Thymus (tissue), 11 donors: Measurements from ENCODE around the gene MYOM1. TPM values are rescaled to one million over a fixed set of nuclear protein-coding genes. Genes with fewer than 3 reads are reported as not detected.

ENCODE experiments used
- DNase-seq, 9 donors: peaks; one replicate each; pipeline ENCODE4 v3.0.0-alpha.2; 2013; ENCODE audit warnings: low spot score in 9 of 9, low read depth in 6 of 9, missing footprints in 1 of 9
- H3K27ac ChIP-seq, 2 donors: one replicate each; pipeline ENCODE4 v1.5.1; 2013; ENCODE audit warnings: control low read depth in 1 of 2, low read depth in 1 of 2, low read length in 1 of 2, mild to moderate bottlenecking in 1 of 2, moderate library complexity in 1 of 2
- H3K27me3 ChIP-seq, 2 donors: one replicate each; pipeline ENCODE4 v1.5.1; 2013; ENCODE audit warnings: low read length in 1 of 2; ENCODE audit not compliant: control insufficient read depth in 2 of 2, insufficient read depth in 1 of 2
- H3K36me3 ChIP-seq, 2 donors: one replicate each; pipeline ENCODE4 v1.5.1; 2013; ENCODE audit warnings: low read length in 1 of 2, mild to moderate bottlenecking in 1 of 2, moderate library complexity in 1 of 2; ENCODE audit not compliant: control insufficient read depth in 2 of 2, insufficient read depth in 2 of 2
- H3K4me1 ChIP-seq, 2 donors: one replicate each; pipeline ENCODE4 v1.5.1; 2013; ENCODE audit warnings: low read length in 2 of 2; ENCODE audit not compliant: control insufficient read depth in 2 of 2, insufficient read depth in 2 of 2
- H3K4me3 ChIP-seq, 2 donors: one replicate each; pipeline ENCODE4 v1.5.1; 2013; ENCODE audit warnings: low read length in 2 of 2, control low read depth in 1 of 2, mild to moderate bottlenecking in 1 of 2
- H3K9me3 ChIP-seq, 2 donors: one replicate each; pipeline ENCODE4 v1.5.1; 2013; ENCODE audit warnings: low read length in 1 of 2, mild to moderate bottlenecking in 1 of 2; ENCODE audit not compliant: control insufficient read depth in 2 of 2, insufficient read depth in 1 of 2
- WGBS: extraction: QIAGEN DNeasy Blood & Tissue Kit; methylation state at CpG from one replicate; pipeline ENCODE4 v1.1.7; 2013; 5-methylcytosine and 5-hydroxymethylcytosine counted together
- polyA plus RNA-seq: library from polyadenylated mRNA; stranded (reverse); fragments of 200-250 nt; gene quantifications from one replicate; pipeline ENCODE4 v1.2.3, GENCODE V29; 2013
- total RNA-seq: library from RNA; stranded (reverse); fragments of 120-200 nt; gene quantifications from one replicate; pipeline ENCODE4 v1.2.4, GENCODE V29; 2013
- donor health status: healthy.

The MYOM1 gene
- total and polyA plus RNA-seq, 2 donors: 1.1 to 3.3 TPM

DNA sequence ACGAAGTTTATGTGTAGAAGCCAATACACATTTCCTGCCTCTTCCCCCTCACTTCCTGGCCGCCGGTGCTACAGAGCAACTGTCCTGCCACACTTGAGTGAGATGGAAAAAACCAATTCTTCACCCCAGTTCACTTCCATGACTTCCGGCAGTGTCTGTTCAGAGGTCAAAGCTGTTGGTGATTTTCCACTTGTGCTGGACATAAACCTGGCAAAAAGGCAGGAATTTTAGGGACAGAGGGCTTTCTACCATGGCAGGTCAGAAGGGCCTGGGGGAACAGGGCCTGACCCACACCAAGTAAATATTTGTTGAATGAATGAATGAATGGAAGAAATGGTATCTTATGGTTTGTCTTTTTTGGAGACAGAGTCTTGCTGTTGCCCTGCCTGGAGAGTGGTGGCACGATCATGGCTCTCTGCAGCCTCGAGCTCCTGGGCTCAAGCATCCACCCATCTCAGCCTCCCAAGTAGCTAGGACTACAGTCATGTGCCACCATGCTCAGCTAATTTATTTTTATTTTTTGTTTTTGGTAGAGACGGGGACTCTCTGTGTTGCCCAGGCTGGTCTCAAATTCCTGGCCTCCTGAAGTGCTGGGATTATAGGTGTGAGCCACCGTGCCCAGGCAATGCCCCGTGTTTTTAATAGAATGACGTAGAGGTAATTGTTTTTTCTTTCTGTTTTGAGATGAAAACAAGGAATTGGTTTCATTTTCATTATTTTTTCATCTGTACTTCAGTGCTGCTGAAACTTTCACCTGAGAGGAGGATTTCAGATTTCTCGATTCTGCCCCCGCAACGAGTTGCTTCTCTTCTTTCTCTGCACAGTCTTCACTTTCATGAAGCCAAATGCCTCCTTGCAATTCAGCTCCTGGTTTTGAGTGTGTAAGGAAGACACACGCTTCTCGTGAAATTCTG is 158.8 kb downstream of the MYOM1 start:
- DNase-seq: peak in 1 of 9 donors; percentile 53
- WGBS: 76% methylated on average over 15 of the region's 15 CpGs
- H3K27ac ChIP-seq: peak overlapping the region; percentile 9 to 78
- H3K36me3 ChIP-seq: no peaks in the 10 kb centered on the region
- no peaks in the 10 kb centered on the region for H3K27me3 ChIP-seq
- peaks cover 4 to 25% of the 10 kb centered on the region in 2 donors for H3K4me1 ChIP-seq
- peaks cover 0 to 4% of the 10 kb centered on the region in 2 donors for H3K9me3 ChIP-seq
- no peak overlapping the region for H3K4me3 ChIP-seq

- H3K36me3 ChIP-seq: no peaks in the 10 kb centered on the region
- no peak overlapping the region for H3K4me3 ChIP-seq
- WGBS: 34% methylated on average over 3 of the region's 3 CpGs
- H3K27ac ChIP-seq: peak overlapping the region in 1 of 2 donors; percentile 77
- peaks cover 0 to 4% of the 10 kb centered on the region in 2 donors for H3K9me3 ChIP-seq
- peak in 1 of 9 donors; percentile 61 for DNase-seq
- H3K27me3 ChIP-seq: no peaks in the 10 kb centered on the region
- peaks cover 4 to 25% of the 10 kb centered on the region in 2 donors for H3K4me1 ChIP-seq
These were observed 160.5 kb downstream of the MYOM1 start for GRCh38 chr18:3059272-3059671.

GRCh38 chr18:3058328-3059191 is 161.2 kb downstream of the MYOM1 start:
- 90% methylated on average over 6 of the region's 6 CpGs for WGBS
- peaks cover 4 to 25% of the 10 kb centered on the region in 2 donors for H3K4me1 ChIP-seq
- peak in 1 of 9 donors; percentile 48 for DNase-seq

GRCh38 chr18:3057526-3057925 is 162.2 kb downstream of the MYOM1 start:
- Histone ChIP-seq H3K27ac (no peak overlapping the region), H3K9me3 (peaks cover 0 to 4% of the 10 kb centered on the region in 2 donors), H3K36me3 (no peaks in the 10 kb centered on the region), H3K4me1 (peaks cover 4 to 21% of the 10 kb centered on the region in 2 donors), H3K4me3 (no peak overlapping the region), H3K27me3 (no peaks in the 10 kb centered on the region)
- no peak for DNase-seq
- WGBS: 96% methylated on average over 4 of the region's 4 CpGs

More at GRCh38 chr18:3058328-3059191, 161.2 kb downstream of the MYOM1 start:
- H3K27ac ChIP-seq: peak overlapping the region in 1 of 2 donors; percentile 77
- H3K4me3 ChIP-seq: no peak overlapping the region
- peaks cover 0 to 4% of the 10 kb centered on the region in 2 donors for H3K9me3 ChIP-seq
- no peaks in the 10 kb centered on the region for H3K36me3 ChIP-seq
- no peaks in the 10 kb centered on the region for H3K27me3 ChIP-seq

DNA sequence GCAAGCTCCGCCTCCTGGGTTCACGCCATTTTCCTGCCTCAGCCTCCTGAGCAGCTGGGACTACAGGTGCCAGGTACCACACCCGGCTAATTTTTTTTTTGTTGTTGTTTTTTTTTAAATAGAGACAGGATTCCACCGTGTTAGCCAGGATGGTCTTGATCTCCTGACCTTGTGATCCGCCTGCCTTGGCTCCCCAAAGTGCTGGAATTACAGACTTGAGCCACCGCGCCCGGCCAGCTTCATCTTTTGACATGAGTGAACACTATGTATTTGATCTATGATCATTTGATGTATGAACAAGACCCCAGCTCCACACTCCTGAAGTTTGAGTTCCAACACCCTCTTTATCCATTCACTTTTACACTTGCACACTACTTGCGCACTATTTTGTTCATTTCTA is 163.5 kb downstream of the MYOM1 start:
- no peaks in the 10 kb centered on the region for H3K27me3 ChIP-seq
- DNase-seq: no peak
- peaks cover 0 to under 1% of the 10 kb centered on the region in 2 donors for H3K9me3 ChIP-seq
- no peaks in the 10 kb centered on the region for H3K36me3 ChIP-seq
- peaks cover 4 to 13% of the 10 kb centered on the region in 2 donors for H3K4me1 ChIP-seq
- H3K27ac ChIP-seq: no peak overlapping the region
- H3K4me3 ChIP-seq: no peak overlapping the region
- WGBS: 85% methylated on average over 9 of the region's 9 CpGs

- Histone ChIP-seq H3K4me3 (no peak overlapping the region), H3K27ac (no peak overlapping the region), H3K9me3 (no peaks in the 10 kb centered on the region), H3K4me1 (peaks cover 4 to 8% of the 10 kb centered on the region in 2 donors), H3K36me3 (no peaks in the 10 kb centered on the region), H3K27me3 (no peaks in the 10 kb centered on the region)
- WGBS: 98% methylated on average over 4 of the region's 4 CpGs
- no peak for DNase-seq
These were observed 164.0 kb downstream of the MYOM1 start for GRCh38 chr18:3055816-3056215.

GRCh38 chr18:3055186-3055728 is 164.5 kb downstream of the MYOM1 start:
- H3K36me3 ChIP-seq: no peaks in the 10 kb centered on the region
- H3K27ac ChIP-seq: no peak overlapping the region
- 95% methylated on average over 4 of the region's 4 CpGs for WGBS
- DNase-seq: no peak
- no peak overlapping the region for H3K4me3 ChIP-seq
- H3K9me3 ChIP-seq: no peaks in the 10 kb centered on the region
- H3K4me1 ChIP-seq: peaks cover 4% of the 10 kb centered on the region in 2 donors
- no peaks in the 10 kb centered on the region for H3K27me3 ChIP-seq

- Histone ChIP-seq H3K27ac (no peak overlapping the region), H3K4me1 (no peaks in the 10 kb centered on the region), H3K4me3 (no peak overlapping the region), H3K27me3 (no peaks in the 10 kb centered on the region), H3K9me3 (no peaks in the 10 kb centered on the region), H3K36me3 (no peaks in the 10 kb centered on the region)
- DNase-seq: no peak
- WGBS: 97% methylated on average over 3 of the region's 3 CpGs
These were observed 165.0 kb downstream of the MYOM1 start for GRCh38 chr18:3054780-3055179.
